Neuron (in vitro differentiated cells): ENCODE data around the gene PPP2R3B.
"Not testable (repeated sequence)": the region's sequence is repeated elsewhere in the genome, so short reads cannot be mapped to it uniquely, and the experiment has no call there.

Experiments
- H2AFZ ChIP-seq: one replicate; pipeline ENCODE4 v1.6.1; 2013; ENCODE audit warnings: low read depth, mild to moderate bottlenecking, inconsistent platforms, low read length, moderate library complexity
- H3K27me3 ChIP-seq: one replicate; pipeline ENCODE4 v1.6.1; 2013; ENCODE audit warnings: low read length; ENCODE audit not compliant: insufficient read depth
- H3K36me3 ChIP-seq: one replicate; pipeline ENCODE4 v1.6.1; 2013; ENCODE audit warnings: low read length; ENCODE audit not compliant: insufficient read depth
- H3K4me1 ChIP-seq: one replicate; pipeline ENCODE4 v1.6.1; 2013; ENCODE audit warnings: low read length; ENCODE audit not compliant: insufficient read depth
- H3K4me3 ChIP-seq: 2 replicates; pipeline ENCODE4 v1.5.1; 2013; ENCODE audit warnings: mild to moderate bottlenecking, low read length, moderate library complexity
- H3K9me3 ChIP-seq: one replicate; pipeline ENCODE4 v1.6.1; 2013; ENCODE audit warnings: low read length

The PPP2R3B gene

DNA sequence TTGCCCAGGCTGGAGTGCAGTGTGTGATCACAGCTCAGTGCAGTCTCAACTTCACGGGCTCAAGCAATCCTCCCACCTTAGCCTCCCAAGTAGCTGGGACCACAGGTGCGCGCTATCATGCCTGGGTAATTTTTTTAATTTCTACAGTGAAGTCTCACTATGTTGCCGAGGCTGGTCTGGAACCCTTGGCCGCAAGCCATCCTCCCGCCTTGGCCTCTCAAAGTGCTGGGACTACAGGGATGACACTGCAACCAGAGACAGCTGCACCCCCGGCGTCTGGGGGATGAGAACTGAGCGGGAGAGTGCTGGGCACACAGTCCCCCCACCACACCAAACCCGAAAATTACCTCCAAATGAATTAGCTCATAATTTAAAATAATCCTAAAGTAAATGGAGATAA lies 35.0 kb downstream of the PPP2R3B start:
- Histone ChIP-seq H3K9me3 (peaks cover 14% of the 10 kb centered on the region), H3K4me3 (no peak overlapping the region), H2AFZ (no peak overlapping the region), H3K27me3 (no peaks in the 10 kb centered on the region), H3K4me1 (peaks cover 5% of the 10 kb centered on the region), H3K36me3 (peaks cover 11% of the 10 kb centered on the region)

- H3K36me3 ChIP-seq: peaks cover 13% of the 10 kb centered on the region
- H3K9me3 ChIP-seq: peaks cover 14% of the 10 kb centered on the region
- not testable (repeated sequence) for H3K4me1 ChIP-seq, H2AFZ ChIP-seq, H3K4me3 ChIP-seq, H3K27me3 ChIP-seq
Measured at GRCh38 chrX:351324-351641, 35.4 kb downstream of the PPP2R3B start.

DNA sequence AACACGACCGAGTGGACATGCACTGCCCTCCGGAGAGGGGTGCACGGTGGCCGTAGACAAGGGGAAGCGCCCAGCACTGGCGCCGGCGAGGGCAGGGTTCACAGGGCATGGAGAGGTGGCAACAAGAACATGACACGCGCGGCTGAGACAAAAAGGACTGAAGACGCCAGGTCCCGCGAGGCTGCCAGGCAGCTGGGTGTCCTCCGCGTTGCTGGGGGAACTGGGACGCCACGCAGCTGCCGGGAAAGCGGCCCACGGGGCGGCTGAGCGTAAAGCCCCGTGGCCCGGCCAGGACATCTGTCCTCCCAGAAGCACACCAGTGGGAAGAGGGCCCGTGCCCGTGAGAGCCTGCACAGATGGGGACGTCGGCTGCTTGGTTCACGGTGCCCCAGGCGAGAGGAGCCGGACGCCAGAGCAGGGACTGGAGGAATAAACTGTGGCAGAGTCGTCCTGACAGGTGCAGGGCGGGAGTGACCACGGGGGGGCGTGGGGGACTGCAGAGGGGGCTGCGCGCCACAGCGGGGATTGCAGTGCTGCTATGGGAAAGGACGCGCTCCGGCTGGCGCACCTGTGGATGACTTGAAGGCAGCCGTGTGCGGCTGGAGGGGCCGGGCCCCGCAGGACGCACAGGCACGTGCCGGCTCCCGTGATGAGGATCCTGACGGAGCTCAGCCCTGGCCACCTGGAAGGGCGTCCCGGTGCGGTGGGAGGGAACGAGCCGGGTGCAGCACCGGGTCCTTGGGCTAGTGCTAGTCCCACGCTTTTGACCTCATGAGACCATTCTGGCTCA lies 36.0 kb downstream of the PPP2R3B start:
- H3K36me3 ChIP-seq: peaks cover 13% of the 10 kb centered on the region
- no peak overlapping the region for H3K4me3 ChIP-seq
- H3K9me3 ChIP-seq: peaks cover 13% of the 10 kb centered on the region
- peaks cover 5% of the 10 kb centered on the region for H3K4me1 ChIP-seq
- H2AFZ ChIP-seq: no peak overlapping the region
- no peaks in the 10 kb centered on the region for H3K27me3 ChIP-seq

DNA sequence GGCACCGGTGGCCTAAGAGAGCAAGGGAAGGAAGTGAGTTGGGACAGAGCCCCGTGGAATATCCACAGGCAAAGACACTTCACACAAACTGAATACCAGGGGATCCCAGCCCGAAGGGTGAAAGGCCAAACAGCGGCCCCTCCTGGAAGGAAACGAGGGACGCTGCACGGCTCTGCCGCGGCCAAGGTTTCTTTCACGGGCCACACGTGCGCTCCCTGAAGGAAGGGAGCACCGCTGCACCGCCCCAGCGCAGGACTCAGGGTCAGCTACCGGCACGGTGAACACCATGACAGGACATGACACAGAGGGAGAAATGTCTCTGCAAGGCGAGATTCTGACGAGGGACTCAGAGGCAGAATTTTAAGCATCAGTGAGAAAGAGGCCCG lies 36.6 kb downstream of the PPP2R3B start:
- Histone ChIP-seq H2AFZ (no peak overlapping the region), H3K36me3 (peaks cover 14% of the 10 kb centered on the region), H3K27me3 (no peaks in the 10 kb centered on the region)

GRCh38 chrX:349702-350101 lies 37.0 kb downstream of the PPP2R3B start:
- Histone ChIP-seq H3K27me3 (no peaks in the 10 kb centered on the region), H3K36me3 (peaks cover 19% of the 10 kb centered on the region), H3K9me3 (peaks cover 20% of the 10 kb centered on the region), H3K4me1 (peaks cover 5% of the 10 kb centered on the region), H2AFZ (no peak overlapping the region), H3K4me3 (no peak overlapping the region)

More for the DNA sequence above, 36.6 kb downstream of the PPP2R3B start:
- Histone ChIP-seq H3K4me1 (peaks cover 5% of the 10 kb centered on the region), H3K4me3 (no peak overlapping the region), H3K9me3 (peaks cover 16% of the 10 kb centered on the region)

DNA sequence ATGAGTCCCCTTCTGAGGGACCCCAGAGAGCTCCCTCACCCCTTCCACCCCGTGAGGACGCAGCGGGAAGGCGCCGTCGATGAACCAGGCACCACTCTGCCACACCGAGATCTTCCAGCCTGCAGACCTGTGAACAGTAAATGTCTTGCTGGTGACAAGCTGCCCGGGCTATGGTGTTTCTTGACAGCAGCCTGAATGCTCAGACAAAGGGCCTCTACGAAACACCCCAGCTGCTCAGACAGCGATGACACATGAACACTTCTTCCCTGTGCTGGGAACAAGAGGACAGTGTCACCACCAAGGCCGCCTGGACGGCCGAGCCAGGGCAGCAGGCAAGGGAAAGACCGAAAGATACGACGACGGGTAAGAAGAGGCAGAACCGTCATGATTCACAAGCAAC lies 37.5 kb downstream of the PPP2R3B start:
- peaks cover 25% of the 10 kb centered on the region for H3K9me3 ChIP-seq
- H3K4me3 ChIP-seq: no peak overlapping the region
- peaks cover 5% of the 10 kb centered on the region for H3K4me1 ChIP-seq
- no peaks in the 10 kb centered on the region for H3K27me3 ChIP-seq
- H3K36me3 ChIP-seq: peaks cover 23% of the 10 kb centered on the region
- H2AFZ ChIP-seq: no peak overlapping the region

- peaks cover 5% of the 10 kb centered on the region for H3K4me1 ChIP-seq
- no peaks in the 10 kb centered on the region for H3K27me3 ChIP-seq
- peaks cover 27% of the 10 kb centered on the region for H3K9me3 ChIP-seq
- peaks cover 23% of the 10 kb centered on the region for H3K36me3 ChIP-seq
- H2AFZ ChIP-seq: no peak overlapping the region
- no peak overlapping the region for H3K4me3 ChIP-seq
Measured at GRCh38 chrX:348461-349117, 38.1 kb downstream of the PPP2R3B start.

DNA sequence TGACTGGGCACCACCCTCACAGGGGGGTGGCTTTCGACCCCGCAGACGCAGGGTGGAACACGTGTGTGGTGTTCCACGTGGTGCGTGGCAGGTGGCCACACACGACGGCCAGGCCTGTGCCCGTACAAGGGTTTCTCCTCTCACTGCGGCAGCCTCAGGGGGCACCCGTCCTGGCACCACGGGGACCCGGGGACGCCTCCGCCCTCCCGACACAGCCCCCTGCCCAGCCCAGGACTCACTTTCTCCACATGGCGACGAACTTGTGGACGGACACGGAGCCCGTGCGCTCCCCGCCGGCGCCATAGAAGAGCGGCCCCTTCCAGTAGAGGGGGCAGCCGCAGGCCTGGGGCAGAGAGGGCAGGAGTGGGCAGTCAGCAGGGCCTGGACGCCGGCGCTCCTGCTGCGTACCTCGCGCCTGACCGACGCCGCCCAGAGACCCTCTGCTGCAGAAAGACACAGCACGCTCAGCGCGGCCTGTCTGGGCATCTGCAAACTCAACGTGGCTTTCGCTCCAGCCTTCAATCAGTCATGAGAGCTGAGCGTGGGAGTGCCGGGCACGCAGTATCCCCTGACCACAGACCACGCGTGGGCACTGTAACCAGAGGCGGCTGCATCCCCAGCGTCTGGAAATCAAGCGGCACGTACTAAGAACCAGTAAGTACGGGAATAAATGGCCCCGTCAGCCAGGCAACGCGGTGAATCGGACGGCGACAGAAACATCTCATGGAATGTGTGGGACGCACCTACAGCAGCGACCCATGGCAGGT lies 39.2 kb downstream of the PPP2R3B start:
- H3K36me3 ChIP-seq: peaks cover 20% of the 10 kb centered on the region
- H3K4me1 ChIP-seq: peaks cover 5% of the 10 kb centered on the region
- H3K27me3 ChIP-seq: no peaks in the 10 kb centered on the region
- peaks cover 27% of the 10 kb centered on the region for H3K9me3 ChIP-seq
- H2AFZ ChIP-seq: no peak overlapping the region
- H3K4me3 ChIP-seq: no peak overlapping the region

GRCh38 chrX:346034-346813 lies 40.5 kb downstream of the PPP2R3B start:
- H3K36me3 ChIP-seq: peaks cover 27% of the 10 kb centered on the region
- peaks cover 35% of the 10 kb centered on the region for H3K9me3 ChIP-seq
- no peaks in the 10 kb centered on the region for H3K27me3 ChIP-seq
- no peak overlapping the region for H2AFZ ChIP-seq
- peaks cover 5% of the 10 kb centered on the region for H3K4me1 ChIP-seq
- H3K4me3 ChIP-seq: no peak overlapping the region

DNA sequence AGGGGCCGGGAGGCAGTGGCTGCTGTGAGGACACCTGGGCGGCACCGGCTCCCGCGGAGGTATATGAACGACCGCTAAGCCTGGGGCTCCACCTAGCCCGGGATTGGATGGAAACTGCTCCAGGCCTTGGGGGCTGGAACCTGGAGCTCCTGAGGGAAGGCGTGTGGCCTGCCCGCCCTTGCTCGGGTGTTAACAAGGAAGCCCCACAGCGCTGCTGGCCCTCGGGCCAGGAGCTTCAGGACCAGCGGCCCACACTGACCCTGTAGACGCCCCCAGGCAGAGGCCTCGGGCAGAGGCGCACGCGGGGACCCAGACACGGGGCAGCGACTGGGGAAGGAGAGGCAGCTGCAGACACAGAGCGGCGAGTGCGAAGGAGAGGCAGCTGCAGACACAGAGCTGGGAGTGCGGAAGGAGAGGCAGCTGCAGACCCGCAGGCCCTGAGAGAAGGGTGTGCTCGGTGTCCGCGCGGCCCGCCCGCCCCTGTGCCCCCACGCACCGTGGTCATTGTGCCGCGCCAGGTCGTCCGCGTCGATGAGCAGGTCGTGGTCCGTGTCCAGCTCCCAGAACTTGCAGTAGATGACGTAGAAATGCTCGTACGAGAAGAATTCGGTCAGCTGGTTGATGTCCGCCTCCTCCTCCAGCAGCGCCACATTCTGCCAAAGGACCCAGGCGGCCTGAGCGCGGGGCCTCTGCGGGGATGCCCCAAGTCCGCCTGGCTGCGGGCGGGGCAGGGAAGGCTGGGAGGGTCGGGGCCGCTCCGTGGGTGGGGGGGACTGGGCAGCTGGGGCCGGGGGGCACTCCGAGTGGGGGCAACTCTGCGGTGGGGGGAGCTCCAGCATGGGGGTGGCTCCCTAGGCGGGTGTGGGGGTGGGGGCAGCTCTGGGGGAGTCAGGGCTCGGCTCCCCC lies 41.4 kb downstream of the PPP2R3B start:
- H3K4me1 ChIP-seq: peaks cover 5% of the 10 kb centered on the region
- H2AFZ ChIP-seq: no peak overlapping the region
- peaks cover 36% of the 10 kb centered on the region for H3K9me3 ChIP-seq
- H3K4me3 ChIP-seq: no peak overlapping the region
- H3K27me3 ChIP-seq: no peaks in the 10 kb centered on the region
- H3K36me3 ChIP-seq: peaks cover 28% of the 10 kb centered on the region

GRCh38 chrX:344371-344901 lies 42.3 kb downstream of the PPP2R3B start:
- H3K4me1 ChIP-seq: peaks cover 5% of the 10 kb centered on the region
- H3K4me3 ChIP-seq: no peak overlapping the region
- H2AFZ ChIP-seq: no peak overlapping the region
- no peaks in the 10 kb centered on the region for H3K27me3 ChIP-seq
- H3K36me3 ChIP-seq: peaks cover 28% of the 10 kb centered on the region
- peaks cover 38% of the 10 kb centered on the region for H3K9me3 ChIP-seq
